Measurements from ENCODE around the gene TEX50.
"Not testable (repeated sequence)": the region's sequence is repeated elsewhere in the genome, so short reads cannot be mapped to it uniquely, and the experiment has no call there.

The TEX50 gene

GRCh38 chr1:173635116-173635515 is at the start of gene TEX50:
Gene TEX50 (plus strand): TSS chr1:173635338. CDS start chr1:173635522, 184 bp downstream.
- DNase-seq (ENCODE audit: low read depth), result no peak

GRCh38 chr1:173590557-173590956 is 44.6 kb upstream of the TEX50 start:
- DNase-seq (ENCODE audit: low read depth), result no peak

GRCh38 chr1:173591138-173591537 is 44.0 kb upstream of the TEX50 start:
- not testable (repeated sequence) for DNase-seq (ENCODE audit: low read depth)

- DNase-seq (ENCODE audit: low read depth), result no peak
Measured at GRCh38 chr1:173596097-173596825, 38.9 kb upstream of the TEX50 start.

GRCh38 chr1:173601588-173601987 is 33.5 kb upstream of the TEX50 start:
- no peak for DNase-seq (ENCODE audit: low read depth)

GRCh38 chr1:173603056-173603591 is 32.0 kb upstream of the TEX50 start, which contains the start of gene SLC9C2:
Gene SLC9C2 (minus strand): TSS chr1:173603072. CDS start chr1:173601776, 1,296 bp downstream.
- no peak for DNase-seq (ENCODE audit: low read depth)

GRCh38 chr1:173608503-173609216 is 26.5 kb upstream of the TEX50 start:
- DNase-seq (ENCODE audit: low read depth), result no peak

- not testable (repeated sequence) for DNase-seq (ENCODE audit: low read depth)
Measured at GRCh38 chr1:173613086-173613485, 22.1 kb upstream of the TEX50 start.

- DNase-seq (ENCODE audit: low read depth), result no peak
Measured at GRCh38 chr1:173616859-173617258, 18.3 kb upstream of the TEX50 start.

GRCh38 chr1:173627269-173627668 is 7.9 kb upstream of the TEX50 start:
- DNase-seq (ENCODE audit: low read depth), result no peak

GRCh38 chr1:173628888-173629287 is 6.2 kb upstream of the TEX50 start:
- no peak for DNase-seq (ENCODE audit: low read depth)

- DNase-seq (ENCODE audit: low read depth), result not testable (repeated sequence)
Measured at GRCh38 chr1:173637236-173638042, 2.3 kb downstream of the TEX50 start.

GRCh38 chr1:173638043-173639021 is 3.2 kb downstream of the TEX50 start:
- DNase-seq (ENCODE audit: low read depth), result no peak

GRCh38 chr1:173639102-173639501 is 4.0 kb downstream of the TEX50 start:
- DNase-seq (ENCODE audit: low read depth), result no peak

GRCh38 chr1:173642450-173643139 is 7.5 kb downstream of the TEX50 start:
- not testable (repeated sequence) for DNase-seq (ENCODE audit: low read depth)

- DNase-seq (ENCODE audit: low read depth), result no peak
Measured at GRCh38 chr1:173646656-173647055, 11.5 kb downstream of the TEX50 start.

GRCh38 chr1:173648880-173649605 is 13.9 kb downstream of the TEX50 start:
- no peak for DNase-seq (ENCODE audit: low read depth)

- DNase-seq (ENCODE audit: low read depth), result no peak
Measured at GRCh38 chr1:173660306-173660705, 25.2 kb downstream of the TEX50 start.

GRCh38 chr1:173661271-173661670 is 26.1 kb downstream of the TEX50 start:
- DNase-seq (ENCODE audit: low read depth), result no peak

GRCh38 chr1:173661763-173662162 is 26.6 kb downstream of the TEX50 start:
- no peak for DNase-seq (ENCODE audit: low read depth)
